Transverse colon (tissue), 4 donors: Measurements from ENCODE around the gene CDT1. TPM values are rescaled to one million over a fixed set of nuclear protein-coding genes. Genes with fewer than 3 reads are reported as not detected.
A peak's percentile ranks its signal among the peaks of the same experiment; 100 is the strongest.

ENCODE experiments used
- DNase-seq: peaks from one replicate; pipeline ENCODE4 v3.0.0-alpha.2; 2019
- H3K27ac ChIP-seq, 4 donors: fragments of 200-600 bp; sonication (generic); 2 replicates each; pipeline ENCODE4 v1.5.1; 2016 to 2018; ENCODE audit warnings: inconsistent platforms in 4 of 4
- H3K27me3 ChIP-seq: fragments of 200-600 bp; sonication (generic); 2 replicates; pipeline ENCODE4 v1.5.1; 2017; ENCODE audit warnings: inconsistent platforms
- H3K36me3 ChIP-seq, 4 donors: fragments of 200-600 bp; sonication (generic); 2 replicates each; pipeline ENCODE4 v1.5.1; 2017 to 2019; ENCODE audit warnings: inconsistent platforms in 4 of 4
- H3K4me1 ChIP-seq, 4 donors: fragments of 200-600 bp; sonication (generic); 2 replicates each; pipeline ENCODE4 v1.5.1; 2017 to 2020; ENCODE audit warnings: inconsistent platforms in 4 of 4
- H3K4me3 ChIP-seq, 4 donors: fragments of 200-600 bp; sonication (generic); 1 replicate in 1 of 4; 2 replicates in 3 of 4; pipeline versions ENCODE4 v1.5.1 to v1.6.1; 2017 to 2019; ENCODE audit warnings: inconsistent platforms in 4 of 4
- H3K9me3 ChIP-seq, 2 donors: fragments of 200-600 bp; sonication (generic); 2 replicates each; pipeline ENCODE4 v1.5.1; 2017 to 2019; ENCODE audit warnings: inconsistent platforms in 2 of 2
- CTCF ChIP-seq, 5 experiments: fragments of 200-600 bp in 3 of 5; fragments of 450-650 bp in 2 of 5; sonication (generic) in 3 of 5; IDR thresholded peaks; 1 replicate in 2 of 5; 2 replicates in 3 of 5; pipeline ENCODE4 v1.5.1; 2016 to 2017; ENCODE audit warnings: antibody characterized with exemption in 5 of 5, inconsistent platforms in 3 of 5, mild to moderate bottlenecking in 2 of 5, moderate library complexity in 1 of 5
- EP300 ChIP-seq: sonication (generic); formaldehyde crosslinking; IDR thresholded peaks from one replicate; pipeline ENCODE4 v1.6.1; 2017; ENCODE audit warnings: antibody characterized with exemption, low read depth
- POLR2A ChIP-seq: fragments of 450-650 bp; IDR thresholded peaks from one replicate; pipeline ENCODE4 v1.6.1; 2016; ENCODE audit warnings: antibody characterized with exemption, mild to moderate bottlenecking, moderate library complexity
- POLR2AphosphoS5 ChIP-seq, 3 donors: sonication (generic); formaldehyde crosslinking; IDR thresholded peaks; one replicate each; pipeline ENCODE4 v1.6.1; 2016; ENCODE audit warnings: antibody characterized with exemption in 3 of 3
- WGBS, 2 donors: methylation state at CpG; one replicate each; pipeline ENCODE4 v1.1.5; 2018; ENCODE audit warnings: low coverage in 1 of 2; 5-methylcytosine and 5-hydroxymethylcytosine counted together
- in situ Hi-C, 4 donors: fragments of 200-750 bp; cut with MboI; loops; one replicate each; pipeline versions ENCODE4 v1.15.0 to v1.15.1; 2017; ENCODE audit warnings: low sequenced_read_pairs in 3 of 4, low pct_ligation_motif_present in 1 of 4, low pct_unique_long_range_greater_than_20kb in 1 of 4
- intact Hi-C: fragments of 100-400 bp; cut with DNase I; formaldehyde crosslinking; loops from one replicate; pipeline ENCODE4 v1.15.1; 2023; ENCODE audit warnings: low total_unique reads
- total RNA-seq, 4 donors: library from RNA; depleted of rRNA; stranded (reverse); fragments of >200 nt; gene quantifications; one replicate each; pipeline ENCODE4 v1.1.0, GENCODE V29; 2016

Gene CDT1
- total RNA-seq, 4 donors from 2014 or later, result 3.8 to 12.5 (median 6.7) TPM; not detected in 1

GRCh38 chr16:88830783-88831182, 27.2 kb downstream of the CDT1 start:
- 90% methylated on average over 14 of the region's 14 CpGs; no CpG with 5 or more reads in 1 of the 2 donors for WGBS, 2 donors
- intact Hi-C loops, result no loop called here
- Histone ChIP-seq H3K9me3 (no peaks in the 10 kb centered on the region), H3K27ac (peak overlapping the region in 3 of 4 donors; percentile 15 to 55 (median 25)), H3K4me1 (peaks cover 0 to 9% (median 3%) of the 10 kb centered on the region in 4 donors), H3K27me3 (no peaks in the 10 kb centered on the region), H3K36me3 (peaks cover 0 to 8% (median 0%) of the 10 kb centered on the region in 4 donors), H3K4me3 (no peak overlapping the region)
- TF ChIP-seq POLR2AphosphoS5 (IDR thresholded peaks at IDR 0.05) (no peak), CTCF (IDR thresholded peaks at IDR 0.05) (no peak), POLR2A (no peak), EP300 (no peak)
- no peak for DNase-seq
- in situ Hi-C loops, result no loop called here

- Histone ChIP-seq H3K27ac (no peak overlapping the region), H3K4me3 (no peak overlapping the region), H3K4me1 (peaks cover 0 to 1% (median 0%) of the 10 kb centered on the region in 4 donors), H3K27me3 (no peaks in the 10 kb centered on the region), H3K9me3 (no peaks in the 10 kb centered on the region), H3K36me3 (peaks cover 0 to 8% (median 0%) of the 10 kb centered on the region in 4 donors)
- in situ Hi-C loops (no loop called here), intact Hi-C loops (no loop called here)
- DNase-seq, result no peak
- TF ChIP-seq POLR2AphosphoS5 (IDR thresholded peaks at IDR 0.05) (no peak), CTCF (IDR thresholded peaks at IDR 0.05) (no peak), POLR2A (no peak), EP300 (no peak)
- 88% methylated on average over 13 of the region's 13 CpGs; no CpG with 5 or more reads in 1 of the 2 donors for WGBS, 2 donors
Observed at GRCh38 chr16:88831838-88832237, 28.2 kb downstream of the CDT1 start.

- no peaks in the 10 kb centered on the region for H3K9me3 ChIP-seq
- DNase-seq, result no peak
- in situ Hi-C loops (no loop called here), intact Hi-C loops (no loop called here)
- 89 to 92% methylated on average over 9 to 13 of the region's 13 CpGs for WGBS, 2 donors
- TF ChIP-seq EP300 (no peak), POLR2A (no peak), POLR2AphosphoS5 (IDR thresholded peaks at IDR 0.05) (no peak), CTCF (IDR thresholded peaks at IDR 0.05) (no peak)
- H3K27ac ChIP-seq, result no peak overlapping the region
- no peaks in the 10 kb centered on the region for H3K4me1 ChIP-seq
- H3K4me3 ChIP-seq, result no peak overlapping the region
- peaks cover 0 to 3% (median 0%) of the 10 kb centered on the region in 4 donors for H3K36me3 ChIP-seq
- H3K27me3 ChIP-seq, result no peaks in the 10 kb centered on the region
Observed at GRCh38 chr16:88833086-88833485, 29.5 kb downstream of the CDT1 start.

GRCh38 chr16:88834670-88835069, 31.1 kb downstream of the CDT1 start:
- no peak for DNase-seq
- Histone ChIP-seq H3K4me1 (no peaks in the 10 kb centered on the region), H3K36me3 (peaks cover 0 to 3% (median 0%) of the 10 kb centered on the region in 4 donors), H3K27ac (no peak overlapping the region), H3K27me3 (no peaks in the 10 kb centered on the region), H3K9me3 (no peaks in the 10 kb centered on the region), H3K4me3 (no peak overlapping the region)
- intact Hi-C loops, result no loop called here
- WGBS, 2 donors, result 93% methylated on average over 13 of the region's 13 CpGs; no CpG with 5 or more reads in 1 of the 2 donors
- in situ Hi-C loops, result no loop called here
- TF ChIP-seq CTCF (IDR thresholded peaks at IDR 0.05), result no peak
- no peak for TF ChIP-seq EP300
- no peak for TF ChIP-seq POLR2A
